GM23338 (cell line): ENCODE results near the gene ADD1. TPM values are rescaled to one million over a fixed set of nuclear protein-coding genes. Genes with fewer than 3 reads are reported as not detected.

Experiments used
- ATAC-seq: fragments of 200-7000 bp; cut with Tn5 transposase; 3 replicates; pipeline ENCODE4 v1.9.1; 2020
- DNase-seq: peaks from one replicate; pipeline ENCODE4 v3.0.0-alpha.2; 2015; ENCODE audit warnings: low spot score
- H2AFZ ChIP-seq: fragments of 200-600 bp; sonication (generic); 2 replicates; pipeline ENCODE4 v1.8.0; 2016; ENCODE audit warnings: antibody characterized with exemption, mild to moderate bottlenecking, moderate library complexity
- H3F3A ChIP-seq: fragments of 200-600 bp; sonication (generic); replicated peaks from 2 replicates; pipeline ENCODE4 v1.8.0; 2017; ENCODE audit warnings: antibody characterized with exemption, mixed run types, low read depth
- H3K27ac ChIP-seq: fragments of 200-600 bp; sonication (generic); 2 replicates; pipeline ENCODE4 v1.6.1; 2016; ENCODE audit warnings: low read depth
- H3K27me3 ChIP-seq: fragments of 200-600 bp; sonication (generic); 2 replicates; pipeline ENCODE4 v1.8.0; 2016; ENCODE audit warnings: mild to moderate bottlenecking, mixed run types, moderate library complexity; ENCODE audit not compliant: insufficient read depth
- H3K36me3 ChIP-seq: fragments of 200-600 bp; sonication (generic); 2 replicates; pipeline ENCODE4 v1.8.0; 2016; ENCODE audit warnings: mild to moderate bottlenecking; ENCODE audit not compliant: insufficient read depth
- H3K4me1 ChIP-seq: fragments of 200-600 bp; sonication (generic); 2 replicates; pipeline ENCODE4 v1.8.0; 2016; ENCODE audit warnings: mild to moderate bottlenecking, moderate library complexity; ENCODE audit not compliant: insufficient read depth
- H3K4me2 ChIP-seq: fragments of 200-600 bp; sonication (generic); 2 replicates; pipeline ENCODE4 v1.7.1; 2017; ENCODE audit warnings: mixed run types
- H3K4me3 ChIP-seq: fragments of 200-600 bp; sonication (generic); 2 replicates; pipeline ENCODE4 v1.6.1; 2016; ENCODE audit warnings: mixed run types
- H3K79me2 ChIP-seq: fragments of 200-600 bp; sonication (generic); replicated peaks from 2 replicates; pipeline ENCODE4 v1.8.0; 2017; ENCODE audit warnings: mild to moderate bottlenecking; ENCODE audit not compliant: insufficient read depth
- H3K9me2 ChIP-seq: fragments of 200-600 bp; sonication (generic); 2 replicates; pipeline ENCODE4 v1.8.0; 2017; ENCODE audit not compliant: insufficient read depth
- H4K20me1 ChIP-seq: fragments of 200-600 bp; sonication (generic); replicated peaks from 2 replicates; pipeline ENCODE4 v1.8.0; 2017; ENCODE audit warnings: mild to moderate bottlenecking; ENCODE audit not compliant: insufficient read depth
- H3K27ac Mint-ChIP-seq: 2 replicates; pipeline ENCODE4 v1.8.0; 2020; ENCODE audit warnings: inconsistent platforms, mild to moderate bottlenecking, moderate library complexity, mixed read lengths
- H3K27me3 Mint-ChIP-seq: 3 replicates; pipeline ENCODE4 v1.8.0; 2022; ENCODE audit warnings: low read depth, mild to moderate bottlenecking, moderate library complexity, mixed read lengths, inconsistent platforms; ENCODE audit not compliant: insufficient read depth, poor library complexity
- H3K36me3 Mint-ChIP-seq: 3 replicates; pipeline ENCODE4 v1.8.0; 2021; ENCODE audit warnings: low read depth, mild to moderate bottlenecking, inconsistent platforms, moderate library complexity, mixed read lengths
- H3K4me1 Mint-ChIP-seq: 3 replicates; pipeline ENCODE4 v1.8.0; 2020; ENCODE audit warnings: mild to moderate bottlenecking, inconsistent platforms, mixed read lengths
- H3K4me3 Mint-ChIP-seq: 3 replicates; pipeline ENCODE4 v1.8.0; 2021; ENCODE audit warnings: moderate library complexity, mild to moderate bottlenecking, inconsistent platforms, mixed read lengths
- H3K9me3 Mint-ChIP-seq: 3 replicates; pipeline ENCODE4 v1.8.0; 2020; ENCODE audit warnings: moderate library complexity, mild to moderate bottlenecking, inconsistent platforms, mixed read lengths
- CREB1 ChIP-seq: fragments of 250-450 bp; sonication (Bioruptor Pico); IDR thresholded peaks from 2 replicates; pipeline ENCODE4 v1.5.0; 2020; ENCODE audit warnings: low read depth, mild to moderate bottlenecking, moderate library complexity
- EZH2 ChIP-seq: fragments of 200-600 bp; sonication (generic); IDR thresholded peaks from one replicate; pipeline ENCODE4 v1.8.0; 2017; ENCODE audit warnings: antibody characterized with exemption, mild to moderate bottlenecking, low read depth; ENCODE audit not compliant: unreplicated experiment
- EZH2phosphoT487 ChIP-seq: fragments of 200-600 bp; sonication (generic); IDR thresholded peaks from one replicate; pipeline ENCODE4 v1.8.1; 2018; ENCODE audit warnings: antibody characterized with exemption; ENCODE audit not compliant: unreplicated experiment
- JUNB ChIP-seq: IDR thresholded peaks from one replicate; pipeline ENCODE4 v1.6.1; 2016; ENCODE audit warnings: antibody characterized with exemption; ENCODE audit not compliant: unreplicated experiment
- NANOG ChIP-seq: IDR thresholded peaks from 2 replicates; pipeline ENCODE4 v1.6.1; 2016; ENCODE audit warnings: antibody characterized with exemption, borderline replicate concordance
- POLR2AphosphoS5 ChIP-seq: IDR thresholded peaks from 2 replicates; pipeline ENCODE4 v1.6.1; 2016; ENCODE audit warnings: antibody characterized with exemption, low read depth
- STAT1 ChIP-seq: IDR thresholded peaks from one replicate; pipeline ENCODE4 v1.6.1; 2016; ENCODE audit warnings: antibody characterized with exemption; ENCODE audit not compliant: unreplicated experiment
- ZNF114 ChIP-seq: fragments of 250-450 bp; sonication (Bioruptor Pico); IDR thresholded peaks from 2 replicates; pipeline ENCODE4 v1.5.0; 2020; ENCODE audit warnings: mild to moderate bottlenecking, moderate library complexity
- ZNF331 ChIP-seq: fragments of 250-450 bp; sonication (Bioruptor Pico); IDR thresholded peaks from 2 replicates; pipeline ENCODE4 v1.5.0; 2020; ENCODE audit warnings: low read depth, mild to moderate bottlenecking, moderate library complexity
- polyA plus RNA-seq: library from polyadenylated mRNA; unstranded; fragments of >200 nt; fragmentation: Nextera tagmentation; extraction: Ambion mirVana; gene quantifications from 2 replicates; pipeline ENCODE4 v1.2.1, GENCODE V29; 2016
- total RNA-seq: library from RNA; depleted of rRNA; stranded (reverse); fragments of >200 nt; shearing (Covaris generic); gene quantifications from 2 replicates; pipeline ENCODE4 v1.2.3, GENCODE V29; 2014
- TF ChIP-seq, protein P1 (sequence below): IDR thresholded peaks from one replicate; pipeline ENCODE4 v1.6.1; 2018; ENCODE audit warnings: antibody characterized with exemption; ENCODE audit not compliant: unreplicated experiment
- TF ChIP-seq, protein P2 (sequence below), 2 experiments: fragments of 200-600 bp in 1 of 2; sonication (generic) in 1 of 2; conservative IDR thresholded peaks; 2 replicates each; pipeline versions ENCODE4 v1.5.1 to v1.6.1; 2016 to 2017; ENCODE audit warnings: antibody characterized with exemption in 2 of 2, low read depth in 2 of 2, mild to moderate bottlenecking in 2 of 2, moderate library complexity in 1 of 2
- TF ChIP-seq, protein P3 (sequence below): fragments of 250-450 bp; sonication (Bioruptor Pico); IDR thresholded peaks from 2 replicates; pipeline ENCODE4 v1.5.0; 2020; ENCODE audit warnings: mild to moderate bottlenecking, moderate library complexity
- TF ChIP-seq, protein P4 (sequence below): IDR thresholded peaks from 2 replicates; pipeline ENCODE4 v1.6.1; 2016; ENCODE audit warnings: antibody characterized with exemption

ADD1 gene
- total and polyA plus RNA-seq, 2 experiments from 2014 or later, result 126 to 144 TPM

DNA sequence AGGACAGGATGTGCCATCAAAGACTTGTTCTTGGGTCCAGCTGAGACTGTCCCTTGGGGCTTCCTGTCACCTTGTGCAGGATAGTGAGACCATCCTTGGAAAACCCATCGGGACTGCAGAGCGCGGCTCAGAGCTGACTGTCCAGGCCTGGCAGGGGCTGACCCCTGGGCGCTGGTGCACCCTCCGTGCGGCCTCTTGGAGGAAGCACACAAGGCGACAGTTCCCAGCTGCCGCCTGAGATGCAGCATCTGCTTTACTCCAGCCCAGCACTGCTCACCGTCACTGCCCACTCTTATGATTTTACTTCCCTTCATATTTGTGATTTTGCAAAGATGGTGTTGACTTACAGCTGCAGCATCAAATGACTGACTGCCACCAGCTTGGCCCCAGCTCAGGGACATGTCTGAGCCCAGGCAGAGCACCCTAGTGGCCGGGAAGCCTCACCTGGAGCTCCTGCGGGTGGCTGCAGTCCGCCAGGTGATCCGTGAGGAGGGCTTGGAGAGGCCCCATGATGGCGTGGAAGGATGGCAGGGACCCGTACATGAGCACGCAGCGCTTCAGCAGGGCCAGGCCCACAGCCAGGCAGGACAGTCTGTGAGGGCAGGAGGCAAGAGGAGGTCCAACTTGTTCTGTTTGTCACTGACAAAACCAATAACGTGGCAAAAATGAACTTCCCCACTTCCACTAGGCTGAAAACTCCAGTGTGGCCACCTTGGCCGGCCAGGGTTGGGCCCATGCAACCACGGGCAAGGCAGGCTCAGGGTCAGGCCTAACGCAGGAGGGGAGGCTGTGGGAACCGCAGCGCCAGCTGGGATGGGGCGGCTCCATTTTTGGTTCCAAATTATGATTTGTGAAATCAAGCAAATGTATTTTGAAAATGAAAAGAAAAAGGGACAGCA lies 97.7 kb downstream of the ADD1 start:
- no peaks in the 10 kb centered on the region for H3K9me2 ChIP-seq
- H3F3A ChIP-seq, result peaks cover 33% of the 10 kb centered on the region; the same call in 1 of the 2 replicates
- peaks cover 99% of the 10 kb centered on the region for H3K36me3 Mint-ChIP-seq
- TF ChIP-seq ZNF331 (CRISPR knock-in tag) (no peak), ZNF114 (no peak), EZH2 (no peak), POLR2AphosphoS5 (no peak), CREB1 (CRISPR knock-in tag) (no peak), EZH2phosphoT487 (no peak), JUNB (no peak), STAT1 (no peak), NANOG (no peak)
- TF ChIP-seq, protein P1, sequence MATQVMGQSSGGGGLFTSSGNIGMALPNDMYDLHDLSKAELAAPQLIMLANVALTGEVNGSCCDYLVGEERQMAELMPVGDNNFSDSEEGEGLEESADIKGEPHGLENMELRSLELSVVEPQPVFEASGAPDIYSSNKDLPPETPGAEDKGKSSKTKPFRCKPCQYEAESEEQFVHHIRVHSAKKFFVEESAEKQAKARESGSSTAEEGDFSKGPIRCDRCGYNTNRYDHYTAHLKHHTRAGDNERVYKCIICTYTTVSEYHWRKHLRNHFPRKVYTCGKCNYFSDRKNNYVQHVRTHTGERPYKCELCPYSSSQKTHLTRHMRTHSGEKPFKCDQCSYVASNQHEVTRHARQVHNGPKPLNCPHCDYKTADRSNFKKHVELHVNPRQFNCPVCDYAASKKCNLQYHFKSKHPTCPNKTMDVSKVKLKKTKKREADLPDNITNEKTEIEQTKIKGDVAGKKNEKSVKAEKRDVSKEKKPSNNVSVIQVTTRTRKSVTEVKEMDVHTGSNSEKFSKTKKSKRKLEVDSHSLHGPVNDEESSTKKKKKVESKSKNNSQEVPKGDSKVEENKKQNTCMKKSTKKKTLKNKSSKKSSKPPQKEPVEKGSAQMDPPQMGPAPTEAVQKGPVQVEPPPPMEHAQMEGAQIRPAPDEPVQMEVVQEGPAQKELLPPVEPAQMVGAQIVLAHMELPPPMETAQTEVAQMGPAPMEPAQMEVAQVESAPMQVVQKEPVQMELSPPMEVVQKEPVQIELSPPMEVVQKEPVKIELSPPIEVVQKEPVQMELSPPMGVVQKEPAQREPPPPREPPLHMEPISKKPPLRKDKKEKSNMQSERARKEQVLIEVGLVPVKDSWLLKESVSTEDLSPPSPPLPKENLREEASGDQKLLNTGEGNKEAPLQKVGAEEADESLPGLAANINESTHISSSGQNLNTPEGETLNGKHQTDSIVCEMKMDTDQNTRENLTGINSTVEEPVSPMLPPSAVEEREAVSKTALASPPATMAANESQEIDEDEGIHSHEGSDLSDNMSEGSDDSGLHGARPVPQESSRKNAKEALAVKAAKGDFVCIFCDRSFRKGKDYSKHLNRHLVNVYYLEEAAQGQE, result no peak
- TF ChIP-seq, protein P2, sequence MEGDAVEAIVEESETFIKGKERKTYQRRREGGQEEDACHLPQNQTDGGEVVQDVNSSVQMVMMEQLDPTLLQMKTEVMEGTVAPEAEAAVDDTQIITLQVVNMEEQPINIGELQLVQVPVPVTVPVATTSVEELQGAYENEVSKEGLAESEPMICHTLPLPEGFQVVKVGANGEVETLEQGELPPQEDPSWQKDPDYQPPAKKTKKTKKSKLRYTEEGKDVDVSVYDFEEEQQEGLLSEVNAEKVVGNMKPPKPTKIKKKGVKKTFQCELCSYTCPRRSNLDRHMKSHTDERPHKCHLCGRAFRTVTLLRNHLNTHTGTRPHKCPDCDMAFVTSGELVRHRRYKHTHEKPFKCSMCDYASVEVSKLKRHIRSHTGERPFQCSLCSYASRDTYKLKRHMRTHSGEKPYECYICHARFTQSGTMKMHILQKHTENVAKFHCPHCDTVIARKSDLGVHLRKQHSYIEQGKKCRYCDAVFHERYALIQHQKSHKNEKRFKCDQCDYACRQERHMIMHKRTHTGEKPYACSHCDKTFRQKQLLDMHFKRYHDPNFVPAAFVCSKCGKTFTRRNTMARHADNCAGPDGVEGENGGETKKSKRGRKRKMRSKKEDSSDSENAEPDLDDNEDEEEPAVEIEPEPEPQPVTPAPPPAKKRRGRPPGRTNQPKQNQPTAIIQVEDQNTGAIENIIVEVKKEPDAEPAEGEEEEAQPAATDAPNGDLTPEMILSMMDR (conservative IDR thresholded peaks at IDR 0.05; ENCODE audit: low read depth in 2 of 2), result no peak
- TF ChIP-seq, protein P3, sequence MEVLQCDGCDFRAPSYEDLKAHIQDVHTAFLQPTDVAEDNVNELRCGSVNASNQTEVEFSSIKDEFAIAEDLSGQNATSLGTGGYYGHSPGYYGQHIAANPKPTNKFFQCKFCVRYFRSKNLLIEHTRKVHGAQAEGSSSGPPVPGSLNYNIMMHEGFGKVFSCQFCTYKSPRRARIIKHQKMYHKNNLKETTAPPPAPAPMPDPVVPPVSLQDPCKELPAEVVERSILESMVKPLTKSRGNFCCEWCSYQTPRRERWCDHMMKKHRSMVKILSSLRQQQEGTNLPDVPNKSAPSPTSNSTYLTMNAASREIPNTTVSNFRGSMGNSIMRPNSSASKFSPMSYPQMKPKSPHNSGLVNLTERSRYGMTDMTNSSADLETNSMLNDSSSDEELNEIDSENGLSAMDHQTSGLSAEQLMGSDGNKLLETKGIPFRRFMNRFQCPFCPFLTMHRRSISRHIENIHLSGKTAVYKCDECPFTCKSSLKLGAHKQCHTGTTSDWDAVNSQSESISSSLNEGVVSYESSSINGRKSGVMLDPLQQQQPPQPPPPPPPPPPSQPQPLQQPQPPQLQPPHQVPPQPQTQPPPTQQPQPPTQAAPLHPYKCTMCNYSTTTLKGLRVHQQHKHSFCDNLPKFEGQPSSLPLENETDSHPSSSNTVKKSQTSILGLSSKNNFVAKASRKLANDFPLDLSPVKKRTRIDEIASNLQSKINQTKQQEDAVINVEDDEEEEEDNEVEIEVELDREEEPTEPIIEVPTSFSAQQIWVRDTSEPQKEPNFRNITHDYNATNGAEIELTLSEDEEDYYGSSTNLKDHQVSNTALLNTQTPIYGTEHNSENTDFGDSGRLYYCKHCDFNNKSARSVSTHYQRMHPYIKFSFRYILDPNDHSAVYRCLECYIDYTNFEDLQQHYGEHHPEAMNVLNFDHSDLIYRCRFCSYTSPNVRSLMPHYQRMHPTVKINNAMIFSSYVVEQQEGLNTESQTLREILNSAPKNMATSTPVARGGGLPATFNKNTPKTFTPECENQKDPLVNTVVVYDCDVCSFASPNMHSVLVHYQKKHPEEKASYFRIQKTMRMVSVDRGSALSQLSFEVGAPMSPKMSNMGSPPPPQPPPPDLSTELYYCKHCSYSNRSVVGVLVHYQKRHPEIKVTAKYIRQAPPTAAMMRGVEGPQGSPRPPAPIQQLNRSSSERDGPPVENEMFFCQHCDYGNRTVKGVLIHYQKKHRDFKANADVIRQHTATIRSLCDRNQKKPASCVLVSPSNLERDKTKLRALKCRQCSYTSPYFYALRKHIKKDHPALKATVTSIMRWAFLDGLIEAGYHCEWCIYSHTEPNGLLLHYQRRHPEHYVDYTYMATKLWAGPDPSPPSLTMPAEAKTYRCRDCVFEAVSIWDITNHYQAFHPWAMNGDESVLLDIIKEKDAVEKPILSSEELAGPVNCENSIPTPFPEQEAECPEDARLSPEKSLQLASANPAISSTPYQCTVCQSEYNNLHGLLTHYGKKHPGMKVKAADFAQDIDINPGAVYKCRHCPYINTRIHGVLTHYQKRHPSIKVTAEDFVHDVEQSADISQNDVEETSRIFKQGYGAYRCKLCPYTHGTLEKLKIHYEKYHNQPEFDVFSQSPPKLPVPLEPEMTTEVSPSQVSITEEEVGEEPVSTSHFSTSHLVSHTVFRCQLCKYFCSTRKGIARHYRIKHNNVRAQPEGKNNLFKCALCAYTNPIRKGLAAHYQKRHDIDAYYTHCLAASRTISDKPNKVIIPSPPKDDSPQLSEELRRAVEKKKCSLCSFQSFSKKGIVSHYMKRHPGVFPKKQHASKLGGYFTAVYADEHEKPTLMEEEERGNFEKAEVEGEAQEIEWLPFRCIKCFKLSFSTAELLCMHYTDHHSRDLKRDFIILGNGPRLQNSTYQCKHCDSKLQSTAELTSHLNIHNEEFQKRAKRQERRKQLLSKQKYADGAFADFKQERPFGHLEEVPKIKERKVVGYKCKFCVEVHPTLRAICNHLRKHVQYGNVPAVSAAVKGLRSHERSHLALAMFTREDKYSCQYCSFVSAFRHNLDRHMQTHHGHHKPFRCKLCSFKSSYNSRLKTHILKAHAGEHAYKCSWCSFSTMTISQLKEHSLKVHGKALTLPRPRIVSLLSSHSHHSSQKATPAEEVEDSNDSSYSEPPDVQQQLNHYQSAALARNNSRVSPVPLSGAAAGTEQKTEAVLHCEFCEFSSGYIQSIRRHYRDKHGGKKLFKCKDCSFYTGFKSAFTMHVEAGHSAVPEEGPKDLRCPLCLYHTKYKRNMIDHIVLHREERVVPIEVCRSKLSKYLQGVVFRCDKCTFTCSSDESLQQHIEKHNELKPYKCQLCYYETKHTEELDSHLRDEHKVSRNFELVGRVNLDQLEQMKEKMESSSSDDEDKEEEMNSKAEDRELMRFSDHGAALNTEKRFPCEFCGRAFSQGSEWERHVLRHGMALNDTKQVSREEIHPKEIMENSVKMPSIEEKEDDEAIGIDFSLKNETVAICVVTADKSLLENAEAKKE (CRISPR knock-in tag), result no peak
- TF ChIP-seq, protein P4, sequence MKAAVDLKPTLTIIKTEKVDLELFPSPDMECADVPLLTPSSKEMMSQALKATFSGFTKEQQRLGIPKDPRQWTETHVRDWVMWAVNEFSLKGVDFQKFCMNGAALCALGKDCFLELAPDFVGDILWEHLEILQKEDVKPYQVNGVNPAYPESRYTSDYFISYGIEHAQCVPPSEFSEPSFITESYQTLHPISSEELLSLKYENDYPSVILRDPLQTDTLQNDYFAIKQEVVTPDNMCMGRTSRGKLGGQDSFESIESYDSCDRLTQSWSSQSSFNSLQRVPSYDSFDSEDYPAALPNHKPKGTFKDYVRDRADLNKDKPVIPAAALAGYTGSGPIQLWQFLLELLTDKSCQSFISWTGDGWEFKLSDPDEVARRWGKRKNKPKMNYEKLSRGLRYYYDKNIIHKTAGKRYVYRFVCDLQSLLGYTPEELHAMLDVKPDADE, result no peak
- no peaks in the 10 kb centered on the region for H3K9me3 Mint-ChIP-seq
- H3K4me1 ChIP-seq, result no peaks in the 10 kb centered on the region; the same call in 1 of the 2 replicates
- no peaks in the 10 kb centered on the region for H3K27me3 ChIP-seq
- H3K36me3 ChIP-seq, result peaks cover 51% of the 10 kb centered on the region
- peaks cover 13% of the 10 kb centered on the region for H3K4me1 Mint-ChIP-seq
- H3K27ac Mint-ChIP-seq, result no peak overlapping the region
- H3K79me2 ChIP-seq, result peaks cover 8% of the 10 kb centered on the region
- H2AFZ ChIP-seq, result no peak overlapping the region
- no peak overlapping the region for H3K27ac ChIP-seq
- H4K20me1 ChIP-seq, result peaks cover 17% of the 10 kb centered on the region
- no peak overlapping the region for H3K4me3 ChIP-seq
- no peak overlapping the region for H3K4me3 Mint-ChIP-seq
- ATAC-seq (no peak), DNase-seq (no peak)
- H3K27me3 Mint-ChIP-seq, result peaks cover 18% of the 10 kb centered on the region
- no peak overlapping the region for H3K4me2 ChIP-seq
